GM12864 (cell line): ENCODE data around the gene AP1G2.
"Not testable (repeated sequence)": the region's sequence is repeated elsewhere in the genome, so short reads cannot be mapped to it uniquely, and the experiment has no call there.

Experiments
- DNase-seq: peaks from one replicate; pipeline ENCODE4 v3.0.0-alpha.2; 2011; ENCODE audit warnings: low read depth
- H3K4me3 ChIP-seq: 2 replicates; pipeline ENCODE4 v1.5.1; 2011; ENCODE audit warnings: mild to moderate bottlenecking, low read depth, low read length, control low read depth
- TF ChIP-seq, protein P1 (sequence below): IDR thresholded peaks from 2 replicates; pipeline ENCODE4 v1.5.1; 2011; ENCODE audit warnings: low read depth, mild to moderate bottlenecking, moderate library complexity, low read length, control low read depth, inconsistent platforms; ENCODE audit errors: missing control alignments

The AP1G2 gene

DNA sequence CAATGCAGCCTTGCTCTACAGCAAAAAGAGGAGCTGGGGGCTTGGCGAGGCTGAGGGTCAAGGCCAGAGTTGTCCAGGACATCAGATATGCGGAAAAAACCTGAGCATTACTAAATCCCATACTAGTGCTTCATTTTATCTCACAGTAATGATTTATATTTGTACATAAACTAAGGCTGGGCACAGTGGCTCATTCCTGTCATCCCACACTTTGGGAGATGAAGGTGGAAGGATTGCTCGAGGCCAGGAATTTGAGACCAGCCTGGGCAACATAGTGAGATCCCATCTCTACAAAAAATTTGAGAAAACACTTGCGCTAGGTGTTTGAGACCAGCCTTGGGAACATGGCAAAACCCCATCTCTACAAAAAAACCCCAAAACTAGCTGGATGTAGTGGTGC lies 22.6 kb upstream of the AP1G2 start:
- no peak for DNase-seq
- H3K4me3 ChIP-seq: no peak overlapping the region
- TF ChIP-seq, protein P1, sequence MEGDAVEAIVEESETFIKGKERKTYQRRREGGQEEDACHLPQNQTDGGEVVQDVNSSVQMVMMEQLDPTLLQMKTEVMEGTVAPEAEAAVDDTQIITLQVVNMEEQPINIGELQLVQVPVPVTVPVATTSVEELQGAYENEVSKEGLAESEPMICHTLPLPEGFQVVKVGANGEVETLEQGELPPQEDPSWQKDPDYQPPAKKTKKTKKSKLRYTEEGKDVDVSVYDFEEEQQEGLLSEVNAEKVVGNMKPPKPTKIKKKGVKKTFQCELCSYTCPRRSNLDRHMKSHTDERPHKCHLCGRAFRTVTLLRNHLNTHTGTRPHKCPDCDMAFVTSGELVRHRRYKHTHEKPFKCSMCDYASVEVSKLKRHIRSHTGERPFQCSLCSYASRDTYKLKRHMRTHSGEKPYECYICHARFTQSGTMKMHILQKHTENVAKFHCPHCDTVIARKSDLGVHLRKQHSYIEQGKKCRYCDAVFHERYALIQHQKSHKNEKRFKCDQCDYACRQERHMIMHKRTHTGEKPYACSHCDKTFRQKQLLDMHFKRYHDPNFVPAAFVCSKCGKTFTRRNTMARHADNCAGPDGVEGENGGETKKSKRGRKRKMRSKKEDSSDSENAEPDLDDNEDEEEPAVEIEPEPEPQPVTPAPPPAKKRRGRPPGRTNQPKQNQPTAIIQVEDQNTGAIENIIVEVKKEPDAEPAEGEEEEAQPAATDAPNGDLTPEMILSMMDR: no peak

DNA sequence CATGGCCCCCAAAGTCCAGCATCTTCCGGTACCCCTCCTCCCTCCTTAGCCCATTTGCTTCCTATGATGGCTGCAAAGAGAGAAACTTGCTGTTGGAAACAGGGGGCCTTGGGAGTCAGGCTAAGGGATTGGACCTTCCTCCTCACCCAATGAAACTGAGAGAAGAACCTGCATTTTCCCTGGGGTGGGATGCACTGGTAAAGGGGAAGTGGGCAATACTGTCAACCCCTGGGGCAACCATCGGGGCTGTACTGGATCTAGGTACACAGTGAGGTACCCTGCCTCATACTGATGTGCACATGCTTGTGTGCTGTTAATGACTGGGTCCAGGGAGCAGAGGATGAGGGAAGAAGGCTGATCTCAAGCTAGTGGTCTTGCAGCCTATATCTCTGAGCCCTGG lies 22.0 kb upstream of the AP1G2 start:
- no peak for DNase-seq
- H3K4me3 ChIP-seq: no peak overlapping the region
- TF ChIP-seq, protein P1: no peak

DNA sequence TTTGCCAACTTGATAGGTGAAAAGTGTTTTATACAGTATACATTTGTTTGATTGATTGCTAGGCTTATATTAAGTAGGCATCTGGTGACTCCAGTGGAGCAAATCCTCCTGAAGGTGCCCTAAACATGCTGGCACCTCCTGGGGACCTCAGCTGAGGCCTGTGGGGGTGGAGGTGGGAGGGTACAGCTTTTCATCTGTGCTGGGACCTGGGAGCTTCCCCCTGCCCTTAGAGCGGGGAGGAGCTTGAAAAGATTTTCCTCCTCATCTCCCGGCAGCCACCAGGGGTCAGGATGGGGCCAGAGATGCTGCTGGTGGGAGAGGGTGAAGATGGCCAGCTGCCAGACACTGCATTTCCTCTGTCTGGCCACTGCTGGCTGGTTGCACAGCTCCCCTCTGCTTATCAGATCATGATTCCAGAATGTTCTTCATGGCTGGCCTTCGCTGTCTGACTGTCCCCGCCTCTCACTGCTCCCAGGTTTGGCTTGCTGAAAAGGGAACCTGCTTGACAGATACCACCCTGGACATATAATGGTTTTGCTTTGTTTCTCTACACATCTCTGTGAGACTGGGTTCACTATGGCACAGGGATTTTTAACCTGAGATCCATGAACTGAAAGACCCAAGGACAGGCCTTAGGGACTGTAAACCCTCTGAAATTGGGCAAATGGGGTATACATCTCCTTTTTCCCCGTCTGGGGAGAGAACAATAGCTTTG lies 21.4 kb upstream of the AP1G2 start:
- no peak overlapping the region for H3K4me3 ChIP-seq
- peak; percentile 54 for DNase-seq
- TF ChIP-seq, protein P1: peak; percentile 95

DNA sequence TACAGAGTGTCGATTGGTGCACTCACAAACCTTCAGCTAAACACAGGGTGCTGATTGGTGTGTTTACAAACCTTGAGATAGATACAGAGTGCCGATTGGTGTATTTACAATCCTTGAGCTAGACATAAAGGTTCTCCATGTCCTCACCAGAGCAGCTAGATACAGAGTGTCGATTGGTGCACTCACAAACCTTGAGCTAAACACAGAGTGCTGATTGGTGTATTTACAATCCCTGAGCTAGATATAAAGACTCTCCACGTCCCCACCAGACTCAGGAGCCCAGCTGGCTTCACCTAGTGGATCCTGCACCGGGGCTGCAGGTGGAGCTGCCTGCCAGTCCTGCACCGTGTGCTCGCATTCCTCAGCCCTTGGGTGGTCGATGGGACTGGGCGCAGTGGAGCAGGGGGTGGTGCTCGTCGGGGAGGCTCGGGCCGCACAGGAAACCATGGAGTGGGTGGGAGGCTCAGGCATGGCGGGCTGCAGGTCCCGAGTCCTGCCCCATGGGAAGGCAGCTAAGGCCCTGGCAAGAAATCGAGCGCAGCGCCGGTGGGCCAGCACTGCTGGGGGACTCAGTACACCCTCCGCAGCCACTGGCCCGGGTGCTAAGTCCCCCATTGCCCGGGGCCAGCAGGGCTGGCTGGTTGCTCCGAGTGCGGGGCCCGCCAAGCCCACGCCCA lies 17.1 kb upstream of the AP1G2 start:
- not testable (repeated sequence) for DNase-seq, H3K4me3 ChIP-seq

DNA sequence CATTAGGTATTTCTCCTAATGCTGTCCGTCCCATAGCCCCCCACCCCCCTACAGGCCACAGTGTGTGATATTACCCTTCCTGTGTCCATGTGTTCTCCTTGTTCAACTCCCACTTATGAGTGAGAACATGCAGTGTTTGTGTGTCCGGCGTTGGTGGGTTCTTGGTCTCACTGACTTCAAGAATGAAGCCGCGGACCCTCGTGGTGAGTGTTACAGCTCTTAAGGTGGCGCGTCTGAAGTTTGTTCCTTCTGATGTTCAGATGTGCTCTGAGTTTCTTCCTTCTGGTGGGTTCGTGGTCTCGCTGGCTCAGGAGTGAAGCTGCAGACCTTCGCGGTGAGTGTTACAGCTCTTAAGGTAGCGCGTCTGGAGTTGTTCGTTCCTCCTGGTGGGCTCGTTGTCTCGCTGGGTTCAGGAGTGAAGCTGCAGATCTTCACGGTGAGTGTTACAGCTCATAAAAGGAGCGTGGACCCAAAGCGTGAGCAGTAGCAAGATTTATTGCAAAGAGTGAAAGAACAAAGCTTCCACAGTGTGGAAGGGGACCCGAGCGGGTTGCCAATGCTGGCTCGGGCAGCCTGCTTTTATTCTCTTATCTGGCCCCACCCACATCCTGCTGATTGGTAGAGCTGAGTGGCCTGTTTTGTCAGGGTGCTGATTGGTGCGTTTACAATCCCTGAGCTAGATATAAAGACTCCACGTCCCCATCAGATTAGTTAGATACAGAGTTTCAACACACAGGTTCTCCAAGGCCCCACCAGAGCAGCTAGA lies 16.4 kb upstream of the AP1G2 start:
- not testable (repeated sequence) for DNase-seq, H3K4me3 ChIP-seq

DNA sequence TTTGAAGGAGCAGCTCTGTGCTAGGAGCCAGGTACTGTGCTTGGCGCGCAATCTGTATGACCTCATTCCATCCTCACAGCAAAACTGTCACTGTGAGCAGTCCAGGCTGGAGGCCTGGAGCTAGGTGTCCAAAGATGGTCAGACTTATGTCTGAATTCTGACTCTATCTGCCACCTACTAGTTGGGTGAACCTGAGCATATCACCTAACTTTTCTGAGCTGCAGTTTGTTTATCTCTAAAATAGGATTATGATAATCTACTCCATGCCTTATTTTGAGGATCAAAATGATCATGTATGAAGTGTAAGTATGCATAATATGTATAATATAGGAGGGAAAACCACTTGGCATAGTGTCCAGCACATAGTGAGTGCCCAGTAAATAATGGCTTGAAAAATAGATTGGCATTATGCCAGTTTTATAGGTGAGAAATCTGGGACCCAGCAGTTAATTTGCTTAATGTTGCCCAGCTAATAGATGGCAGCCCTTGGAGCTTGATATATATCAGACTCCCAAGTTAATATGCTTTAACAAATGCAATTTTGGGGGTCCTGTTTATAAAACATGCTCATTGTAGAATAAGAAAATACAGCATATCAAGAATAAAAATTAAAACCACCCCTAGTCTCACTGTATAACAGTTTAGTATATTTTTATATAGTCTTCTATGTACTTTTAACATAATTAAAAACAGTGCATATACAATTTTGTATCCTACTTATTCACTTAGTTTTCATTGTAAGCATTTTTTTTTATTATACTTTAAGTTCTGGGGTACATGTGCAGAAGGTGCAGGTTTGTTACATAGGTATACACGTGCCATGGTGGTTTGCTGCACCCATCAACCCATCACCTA lies 15.5 kb upstream of the AP1G2 start:
- no peak overlapping the region for H3K4me3 ChIP-seq
- TF ChIP-seq, protein P1: no peak
- DNase-seq: no peak

DNA sequence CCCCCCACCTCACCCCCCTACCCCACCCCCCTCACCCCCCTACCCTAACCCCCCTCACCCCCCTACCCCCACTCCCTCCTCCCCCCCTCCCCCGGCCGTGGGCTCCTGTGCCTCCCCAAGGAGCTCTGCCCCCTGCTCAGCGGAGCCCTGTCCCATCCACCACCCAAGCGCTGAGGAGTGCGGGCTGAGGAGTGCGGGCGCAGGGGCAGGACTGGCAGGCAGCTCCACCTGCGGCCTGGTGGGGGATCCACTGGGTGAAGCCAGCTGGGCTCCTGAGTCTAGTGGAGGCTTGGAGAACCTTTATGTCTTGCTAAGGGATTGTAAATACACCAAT lies 13.3 kb upstream of the AP1G2 start:
- no peak overlapping the region for H3K4me3 ChIP-seq
- DNase-seq: no peak
- TF ChIP-seq, protein P1: no peak
